Measurements from ENCODE around the gene HMGCS1.
"Not testable (repeated sequence)": the region's sequence is repeated elsewhere in the genome, so short reads cannot be mapped to it uniquely, and the experiment has no call there.

HMGCS1 gene

GRCh38 chr5:43273552-43273951 is 39.7 kb downstream of the HMGCS1 start:
- no peak for TF ChIP-seq CTCF (conservative IDR thresholded peaks at IDR 0.05)
- no peak overlapping the region for H3K27ac ChIP-seq

GRCh38 chr5:43270645-43271044 is 42.6 kb downstream of the HMGCS1 start:
- H3K27ac ChIP-seq, result no peak overlapping the region
- no peak for TF ChIP-seq CTCF (conservative IDR thresholded peaks at IDR 0.05)

GRCh38 chr5:43268188-43268820 is 44.9 kb downstream of the HMGCS1 start:
- no peak overlapping the region for H3K27ac ChIP-seq
- no peak for TF ChIP-seq CTCF (conservative IDR thresholded peaks at IDR 0.05)

- H3K27ac ChIP-seq, result not testable (repeated sequence)
Observed at GRCh38 chr5:43262269-43262668, 50.9 kb downstream of the HMGCS1 start.

GRCh38 chr5:43258116-43258515 is 55.1 kb downstream of the HMGCS1 start:
- no peak for TF ChIP-seq CTCF (conservative IDR thresholded peaks at IDR 0.05)
- H3K27ac ChIP-seq, result no peak overlapping the region

- no peak for TF ChIP-seq CTCF (conservative IDR thresholded peaks at IDR 0.05)
- no peak overlapping the region for H3K27ac ChIP-seq
Observed at GRCh38 chr5:43256261-43256966, 56.8 kb downstream of the HMGCS1 start.

GRCh38 chr5:43255704-43256103 is 57.5 kb downstream of the HMGCS1 start:
- no peak for TF ChIP-seq CTCF (conservative IDR thresholded peaks at IDR 0.05)
- H3K27ac ChIP-seq, result no peak overlapping the region

GRCh38 chr5:43251754-43252153 is 61.5 kb downstream of the HMGCS1 start:
- no peak overlapping the region for H3K27ac ChIP-seq
- TF ChIP-seq CTCF (conservative IDR thresholded peaks at IDR 0.05), result no peak

All from VCaP (cell line).